Panc1 (cell line): ENCODE data around the gene SGCB. TPM values are rescaled to one million over a fixed set of nuclear protein-coding genes. Genes with fewer than 3 reads are reported as not detected.

Experiments used
- ATAC-seq: fragments of 200-7000 bp; cut with Tn5 transposase; 2 replicates; pipeline ENCODE4 v1.9.1; 2020; ENCODE audit warnings: mild to moderate bottlenecking, moderate library complexity
- BruUV-seq: library from RNA; stranded (reverse); fragments of 400-500 nt; replicated peaks from 2 replicates; lab custom pipeline; 2021; lab: Mats Ljungman, UMichigan
- CTCF ChIA-PET: fragments of 300-600 bp; sonication (Branson Sonifier 250); formaldehyde crosslinking; loops from one replicate; lab custom pipeline; 2022; ENCODE audit warnings: antibody characterized with exemption; lab: Charles Lee
- POLR2A ChIA-PET: fragments of 300-600 bp; sonication (Branson Sonifier 250); formaldehyde crosslinking; loops from one replicate; lab custom pipeline; 2022; ENCODE audit warnings: antibody characterized with exemption; lab: Charles Lee
- DNase-seq: peaks from one replicate; pipeline ENCODE4 v3.0.0-alpha.2; 2010; ENCODE audit warnings: low read depth, low spot score
- H3K27ac ChIP-seq: 2 replicates; pipeline ENCODE4 v1.5.1; 2011; ENCODE audit warnings: mild to moderate bottlenecking, low read length, inconsistent platforms
- H3K27me3 ChIP-seq: fragments of 200-500 bp; sonication (Bioruptor generic); 2 replicates; pipeline ENCODE4 v1.6.0; 2014; ENCODE audit warnings: low read length, inconsistent platforms; ENCODE audit not compliant: control insufficient read depth, insufficient read depth
- H3K36me3 ChIP-seq: fragments of 200-500 bp; sonication (Bioruptor generic); 2 replicates; pipeline ENCODE4 v1.5.1; 2014; ENCODE audit warnings: inconsistent platforms, mild to moderate bottlenecking, low read length, moderate library complexity; ENCODE audit not compliant: control insufficient read depth, insufficient read depth
- H3K4me1 ChIP-seq: 2 replicates; pipeline ENCODE4 v1.5.1; 2011; ENCODE audit warnings: inconsistent platforms, mild to moderate bottlenecking, low read length, moderate library complexity; ENCODE audit not compliant: control insufficient read depth, insufficient read depth
- H3K4me3 ChIP-seq, 2 experiments: 2 replicates each; pipeline ENCODE4 v1.5.1; 2011 to 2012; ENCODE audit warnings: low read depth in 2 of 2, low read length in 2 of 2, mild to moderate bottlenecking in 2 of 2, inconsistent platforms in 1 of 2, moderate library complexity in 1 of 2
- H3K9me3 ChIP-seq: fragments of 200-500 bp; sonication (Bioruptor generic); 2 replicates; pipeline ENCODE4 v1.5.1; 2014; ENCODE audit warnings: low read depth, mild to moderate bottlenecking, inconsistent platforms, low read length, moderate library complexity; ENCODE audit not compliant: control insufficient read depth, insufficient read depth
- POLR2AphosphoS5 ChIP-seq: IDR thresholded peaks from 2 replicates; pipeline ENCODE4 v1.6.1; 2012; ENCODE audit warnings: mild to moderate bottlenecking, low read depth, low read length, moderate library complexity
- SIN3A ChIP-seq: IDR thresholded peaks from 2 replicates; pipeline ENCODE4 v1.6.1; 2012; ENCODE audit warnings: low read depth, mild to moderate bottlenecking, low read length, moderate library complexity, borderline replicate concordance; ENCODE audit not compliant: insufficient read depth
- TCF7L2 ChIP-seq: IDR thresholded peaks from 2 replicates; pipeline ENCODE4 v1.6.1; 2011; ENCODE audit warnings: mild to moderate bottlenecking, low read depth, low read length, inconsistent platforms
- in situ Hi-C: cut with HindIII; loops from 2 replicates; pipeline ENCODE4 v1.10.0; 2016; ENCODE audit warnings: low sequenced_read_pairs, low pct_unique_long_range_greater_than_20kb
- intact Hi-C: fragments of 100-400 bp; cut with micrococcal nuclease; formaldehyde crosslinking; loops from one replicate; pipeline ENCODE4 v1.10.0; 2022; ENCODE audit not compliant: unreplicated experiment
- total RNA-seq: library from RNA; stranded (reverse); gene quantifications from one replicate; pipeline ENCODE4 v1.2.1, GENCODE V29; 2021; ENCODE audit not compliant: unreplicated experiment
- TF ChIP-seq, protein P1 (sequence below): fragments of 450-650 bp; IDR thresholded peaks from 2 replicates; pipeline ENCODE4 v1.5.1; 2017; ENCODE audit warnings: mild to moderate bottlenecking
- TF ChIP-seq, protein P2 (sequence below), 2 experiments: IDR thresholded peaks; 2 replicates each; pipeline ENCODE4 v1.6.1; 2011 to 2012; ENCODE audit warnings: low read depth in 2 of 2, control low read depth in 1 of 2, low read length in 1 of 2, mild to moderate bottlenecking in 1 of 2, moderate library complexity in 1 of 2; ENCODE audit not compliant: insufficient read depth in 1 of 2

The SGCB gene
- total RNA-seq, 1 experiment from 2014 or later, result 27.6 TPM

DNA sequence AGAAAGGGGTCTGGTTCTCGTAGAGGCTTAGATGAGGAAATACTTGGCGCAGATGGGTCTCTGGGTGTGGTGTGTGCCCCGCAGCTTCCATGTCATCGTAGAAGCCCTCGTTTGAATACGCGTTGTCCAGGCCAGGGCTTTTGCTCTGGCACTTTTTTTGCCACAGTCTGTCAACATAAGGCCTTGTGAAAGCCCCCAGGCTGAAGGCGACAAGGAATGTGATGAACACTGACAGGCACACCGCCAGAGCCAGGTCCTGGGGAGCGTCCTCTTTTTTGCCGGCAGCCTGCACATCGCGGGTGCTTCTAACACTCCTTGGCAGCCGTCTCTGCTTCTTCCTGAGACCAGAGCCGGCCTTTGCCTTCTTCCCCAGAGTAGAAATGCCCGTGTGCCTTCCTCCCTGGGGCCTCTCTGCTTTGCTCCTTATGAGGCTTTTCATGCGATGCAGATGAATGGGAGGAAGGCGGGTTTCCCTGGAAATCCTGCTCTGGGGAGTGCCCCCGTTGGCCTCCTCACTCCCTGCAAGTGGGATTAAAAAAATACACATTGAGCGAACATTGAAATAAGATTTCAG lies 42.4 kb downstream of the SGCB start:
- intact Hi-C loops, result no loop called here
- ATAC-seq, result no peak

More for the DNA sequence above, 42.4 kb downstream of the SGCB start:
- TF ChIP-seq POLR2AphosphoS5, result no peak
- TF ChIP-seq, protein P1, sequence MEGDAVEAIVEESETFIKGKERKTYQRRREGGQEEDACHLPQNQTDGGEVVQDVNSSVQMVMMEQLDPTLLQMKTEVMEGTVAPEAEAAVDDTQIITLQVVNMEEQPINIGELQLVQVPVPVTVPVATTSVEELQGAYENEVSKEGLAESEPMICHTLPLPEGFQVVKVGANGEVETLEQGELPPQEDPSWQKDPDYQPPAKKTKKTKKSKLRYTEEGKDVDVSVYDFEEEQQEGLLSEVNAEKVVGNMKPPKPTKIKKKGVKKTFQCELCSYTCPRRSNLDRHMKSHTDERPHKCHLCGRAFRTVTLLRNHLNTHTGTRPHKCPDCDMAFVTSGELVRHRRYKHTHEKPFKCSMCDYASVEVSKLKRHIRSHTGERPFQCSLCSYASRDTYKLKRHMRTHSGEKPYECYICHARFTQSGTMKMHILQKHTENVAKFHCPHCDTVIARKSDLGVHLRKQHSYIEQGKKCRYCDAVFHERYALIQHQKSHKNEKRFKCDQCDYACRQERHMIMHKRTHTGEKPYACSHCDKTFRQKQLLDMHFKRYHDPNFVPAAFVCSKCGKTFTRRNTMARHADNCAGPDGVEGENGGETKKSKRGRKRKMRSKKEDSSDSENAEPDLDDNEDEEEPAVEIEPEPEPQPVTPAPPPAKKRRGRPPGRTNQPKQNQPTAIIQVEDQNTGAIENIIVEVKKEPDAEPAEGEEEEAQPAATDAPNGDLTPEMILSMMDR, result no peak
- TF ChIP-seq SIN3A, result no peak
- no peak for TF ChIP-seq TCF7L2
- TF ChIP-seq, protein P2, sequence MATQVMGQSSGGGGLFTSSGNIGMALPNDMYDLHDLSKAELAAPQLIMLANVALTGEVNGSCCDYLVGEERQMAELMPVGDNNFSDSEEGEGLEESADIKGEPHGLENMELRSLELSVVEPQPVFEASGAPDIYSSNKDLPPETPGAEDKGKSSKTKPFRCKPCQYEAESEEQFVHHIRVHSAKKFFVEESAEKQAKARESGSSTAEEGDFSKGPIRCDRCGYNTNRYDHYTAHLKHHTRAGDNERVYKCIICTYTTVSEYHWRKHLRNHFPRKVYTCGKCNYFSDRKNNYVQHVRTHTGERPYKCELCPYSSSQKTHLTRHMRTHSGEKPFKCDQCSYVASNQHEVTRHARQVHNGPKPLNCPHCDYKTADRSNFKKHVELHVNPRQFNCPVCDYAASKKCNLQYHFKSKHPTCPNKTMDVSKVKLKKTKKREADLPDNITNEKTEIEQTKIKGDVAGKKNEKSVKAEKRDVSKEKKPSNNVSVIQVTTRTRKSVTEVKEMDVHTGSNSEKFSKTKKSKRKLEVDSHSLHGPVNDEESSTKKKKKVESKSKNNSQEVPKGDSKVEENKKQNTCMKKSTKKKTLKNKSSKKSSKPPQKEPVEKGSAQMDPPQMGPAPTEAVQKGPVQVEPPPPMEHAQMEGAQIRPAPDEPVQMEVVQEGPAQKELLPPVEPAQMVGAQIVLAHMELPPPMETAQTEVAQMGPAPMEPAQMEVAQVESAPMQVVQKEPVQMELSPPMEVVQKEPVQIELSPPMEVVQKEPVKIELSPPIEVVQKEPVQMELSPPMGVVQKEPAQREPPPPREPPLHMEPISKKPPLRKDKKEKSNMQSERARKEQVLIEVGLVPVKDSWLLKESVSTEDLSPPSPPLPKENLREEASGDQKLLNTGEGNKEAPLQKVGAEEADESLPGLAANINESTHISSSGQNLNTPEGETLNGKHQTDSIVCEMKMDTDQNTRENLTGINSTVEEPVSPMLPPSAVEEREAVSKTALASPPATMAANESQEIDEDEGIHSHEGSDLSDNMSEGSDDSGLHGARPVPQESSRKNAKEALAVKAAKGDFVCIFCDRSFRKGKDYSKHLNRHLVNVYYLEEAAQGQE (IDR thresholded peaks at IDR 0.05; ENCODE audit: insufficient read depth in 1 of 2, low read depth in 2 of 2, low read length in 1 of 2), result no peak
- no peak overlapping the region for H3K4me3 ChIP-seq
- in situ Hi-C loops, result no loop called here
- no peak for DNase-seq
- no peak overlapping the region for H3K27ac ChIP-seq
- H3K36me3 ChIP-seq, result no peaks in the 10 kb centered on the region
- H3K27me3 ChIP-seq, result no peaks in the 10 kb centered on the region
- CTCF ChIA-PET, result no interaction called here
- no peaks in the 10 kb centered on the region for H3K9me3 ChIP-seq
- no TSS peak for BruUV-seq
- no peaks in the 10 kb centered on the region for H3K4me1 ChIP-seq
- POLR2A ChIA-PET, result no interaction called here

Other genes with a start within 250 kb of the SGCB start
- 64.6 TPM for gene DCUN1D4, start 195.1 kb downstream of the SGCB start, total RNA-seq
- 0.08 TPM for gene LRRC66, start 17.9 kb downstream of the SGCB start, total RNA-seq
- 0.39 TPM for gene SPATA18, start 13.0 kb upstream of the SGCB start, total RNA-seq